ENCODE data around the gene PTPRN2. TPM values are rescaled to one million over a fixed set of nuclear protein-coding genes. Genes with fewer than 3 reads are reported as not detected.

The PTPRN2 gene
- total and polyA plus RNA-seq, 2 donors (not counting 1 experiment from before 2014, with no cell fraction given), result 0.54 to 1.2 TPM

DNA sequence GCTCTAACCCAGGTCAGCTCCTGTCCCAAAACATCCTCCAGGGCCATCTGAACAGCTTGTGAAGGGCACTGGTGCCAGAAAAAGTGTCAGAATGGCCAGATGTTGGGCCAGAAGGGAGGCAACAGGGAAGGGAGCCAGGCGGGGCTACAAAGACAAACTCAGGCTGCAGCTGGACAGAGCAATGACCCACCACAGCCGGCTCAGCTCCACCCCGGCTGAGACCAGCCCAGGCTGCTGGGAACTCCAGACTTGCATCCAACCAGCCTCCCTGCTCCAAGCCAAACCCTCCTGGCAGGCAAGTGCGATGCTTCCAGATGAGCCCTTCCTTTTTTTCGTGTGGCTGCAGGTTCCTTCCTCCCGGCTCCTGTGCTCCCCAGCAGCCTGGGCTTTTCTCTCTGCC lies 466.9 kb downstream of the PTPRN2 start:
- H3K4me3 ChIP-seq (replicated peaks in 1 of 4; ENCODE audit: control extremely low read depth in 1 of 4, insufficient read depth in 1 of 4, low read depth in 3 of 4, low read length in 4 of 4), result no peak overlapping the region
- H4K20me1 ChIP-seq (ENCODE audit: control insufficient read depth, extremely low read depth, insufficient read depth, low read length), result no peaks in the 10 kb centered on the region
- no peak overlapping the region for H3K27ac ChIP-seq (ENCODE audit: insufficient read depth, low read length)
- TF ChIP-seq, protein P1, sequence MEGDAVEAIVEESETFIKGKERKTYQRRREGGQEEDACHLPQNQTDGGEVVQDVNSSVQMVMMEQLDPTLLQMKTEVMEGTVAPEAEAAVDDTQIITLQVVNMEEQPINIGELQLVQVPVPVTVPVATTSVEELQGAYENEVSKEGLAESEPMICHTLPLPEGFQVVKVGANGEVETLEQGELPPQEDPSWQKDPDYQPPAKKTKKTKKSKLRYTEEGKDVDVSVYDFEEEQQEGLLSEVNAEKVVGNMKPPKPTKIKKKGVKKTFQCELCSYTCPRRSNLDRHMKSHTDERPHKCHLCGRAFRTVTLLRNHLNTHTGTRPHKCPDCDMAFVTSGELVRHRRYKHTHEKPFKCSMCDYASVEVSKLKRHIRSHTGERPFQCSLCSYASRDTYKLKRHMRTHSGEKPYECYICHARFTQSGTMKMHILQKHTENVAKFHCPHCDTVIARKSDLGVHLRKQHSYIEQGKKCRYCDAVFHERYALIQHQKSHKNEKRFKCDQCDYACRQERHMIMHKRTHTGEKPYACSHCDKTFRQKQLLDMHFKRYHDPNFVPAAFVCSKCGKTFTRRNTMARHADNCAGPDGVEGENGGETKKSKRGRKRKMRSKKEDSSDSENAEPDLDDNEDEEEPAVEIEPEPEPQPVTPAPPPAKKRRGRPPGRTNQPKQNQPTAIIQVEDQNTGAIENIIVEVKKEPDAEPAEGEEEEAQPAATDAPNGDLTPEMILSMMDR (conservative IDR thresholded peaks at IDR 0.05 in 1 of 2, IDR thresholded peaks at IDR 0.05 in 1 of 2; ENCODE audit: low read depth in 1 of 2, low read length in 2 of 2), result no peak
- TF ChIP-seq EZH2 (IDR thresholded peaks at IDR 0.05; ENCODE audit: low read length, missing control alignments), result no peak
- no peaks in the 10 kb centered on the region for H3K4me1 ChIP-seq (ENCODE audit: control insufficient read depth, extremely low read depth, insufficient read depth, low read length)
- H3K9me3 ChIP-seq (ENCODE audit: control insufficient read depth, insufficient read depth, low read depth, low read length), result no peaks in the 10 kb centered on the region
- H3K27me3 ChIP-seq (ENCODE audit: control insufficient read depth, insufficient read depth, low read length), result no peaks in the 10 kb centered on the region
- no peaks in the 10 kb centered on the region for H3K36me3 ChIP-seq (ENCODE audit: control insufficient read depth, insufficient read depth, low read length)
- no peak overlapping the region for H3K9ac ChIP-seq (ENCODE audit: insufficient read depth, low read length)
- DNase-seq (ENCODE audit: low read depth in 2 of 2), result no peak
- H2AFZ ChIP-seq (ENCODE audit: low read length), result no peak overlapping the region
- H3K4me2 ChIP-seq (ENCODE audit: extremely low read depth, insufficient read depth, low read length), result no peak overlapping the region
- no peaks in the 10 kb centered on the region for H3K79me2 ChIP-seq (ENCODE audit: control insufficient read depth, insufficient read depth, low read length)

DNA sequence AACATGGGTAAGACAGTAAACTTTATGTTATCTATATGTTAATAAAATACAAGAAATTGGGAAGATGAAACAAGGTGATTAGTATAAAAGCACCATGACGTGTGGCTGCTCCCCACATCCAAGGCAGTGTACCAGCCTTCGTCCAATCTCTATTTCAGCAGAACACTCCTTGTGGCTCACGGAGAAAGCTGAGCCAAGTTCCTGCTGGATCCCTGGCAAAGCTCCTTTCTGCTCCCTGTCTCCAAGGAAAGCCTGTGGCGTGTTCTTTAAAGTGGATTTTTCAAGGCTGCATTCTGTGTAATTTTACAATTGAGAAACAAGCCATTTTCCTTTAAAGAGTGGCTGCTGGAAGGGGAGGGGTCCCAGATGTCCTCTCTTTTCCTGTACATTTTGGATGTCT lies 467.3 kb downstream of the PTPRN2 start:
- no peaks in the 10 kb centered on the region for H3K27me3 ChIP-seq (ENCODE audit: control insufficient read depth, insufficient read depth, low read length)
- no peaks in the 10 kb centered on the region for H3K9me3 ChIP-seq (ENCODE audit: control insufficient read depth, insufficient read depth, low read depth, low read length)
- no peaks in the 10 kb centered on the region for H3K79me2 ChIP-seq (ENCODE audit: control insufficient read depth, insufficient read depth, low read length)
- no peak overlapping the region for H3K4me2 ChIP-seq (ENCODE audit: extremely low read depth, insufficient read depth, low read length)
- no peak for TF ChIP-seq EZH2 (IDR thresholded peaks at IDR 0.05; ENCODE audit: low read length, missing control alignments)
- TF ChIP-seq, protein P1 (conservative IDR thresholded peaks at IDR 0.05 in 1 of 2, IDR thresholded peaks at IDR 0.05 in 1 of 2; ENCODE audit: low read depth in 1 of 2, low read length in 2 of 2), result no peak
- H3K4me1 ChIP-seq (ENCODE audit: control insufficient read depth, extremely low read depth, insufficient read depth, low read length), result no peaks in the 10 kb centered on the region
- no peak for DNase-seq (ENCODE audit: low read depth in 2 of 2)
- H3K9ac ChIP-seq (ENCODE audit: insufficient read depth, low read length), result no peak overlapping the region
- H2AFZ ChIP-seq (ENCODE audit: low read length), result no peak overlapping the region
- no peaks in the 10 kb centered on the region for H3K36me3 ChIP-seq (ENCODE audit: control insufficient read depth, insufficient read depth, low read length)
- H3K27ac ChIP-seq (ENCODE audit: insufficient read depth, low read length), result no peak overlapping the region
- H3K4me3 ChIP-seq (replicated peaks in 1 of 4; ENCODE audit: control extremely low read depth in 1 of 4, insufficient read depth in 1 of 4, low read depth in 3 of 4, low read length in 4 of 4), result no peak overlapping the region
- no peaks in the 10 kb centered on the region for H4K20me1 ChIP-seq (ENCODE audit: control insufficient read depth, extremely low read depth, insufficient read depth, low read length)

DNA sequence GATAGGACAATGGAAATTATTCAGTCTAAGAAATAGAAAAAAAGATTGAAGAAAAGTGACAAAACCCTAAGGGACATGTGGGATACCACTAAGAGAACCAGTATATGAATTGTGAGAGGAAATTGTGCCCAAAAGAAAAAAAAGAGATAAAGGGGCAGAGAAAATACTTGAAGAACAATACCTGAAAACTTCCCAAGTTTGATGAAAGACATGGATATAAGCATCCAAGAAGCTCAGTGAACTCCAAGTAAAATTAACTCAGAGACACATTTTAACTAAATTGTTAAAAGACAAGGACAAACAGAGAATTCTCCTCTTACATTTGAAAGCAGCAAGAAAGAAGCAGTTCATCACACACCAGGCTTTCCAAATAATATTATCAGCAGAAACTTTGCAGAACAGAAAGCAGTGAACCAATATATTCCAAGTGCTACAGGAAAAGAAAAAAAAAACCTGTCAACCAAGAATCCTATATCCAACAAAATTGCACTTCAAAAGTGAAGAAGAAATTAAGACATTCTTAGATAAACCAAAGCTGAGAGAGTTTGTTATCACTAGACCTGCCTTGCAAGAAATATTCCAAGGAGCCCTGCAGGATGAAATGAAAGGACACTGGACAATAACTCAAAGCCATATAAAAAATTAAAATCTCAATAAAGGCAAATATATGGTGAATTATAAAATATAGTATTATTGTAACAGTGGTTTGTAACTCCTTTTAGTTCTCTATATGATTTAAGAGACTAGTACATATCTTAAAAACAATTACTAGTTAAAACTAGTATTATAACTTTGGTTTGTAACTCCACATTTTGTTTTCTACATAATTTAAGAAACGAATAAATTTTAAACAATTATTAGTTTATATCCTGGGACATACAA lies 470.0 kb downstream of the PTPRN2 start:
- no peaks in the 10 kb centered on the region for H3K27me3 ChIP-seq (ENCODE audit: control insufficient read depth, insufficient read depth, low read length)
- DNase-seq (ENCODE audit: low read depth in 2 of 2), result no peak
- no peak overlapping the region for H3K27ac ChIP-seq (ENCODE audit: insufficient read depth, low read length)
- H3K4me3 ChIP-seq (replicated peaks in 1 of 4; ENCODE audit: control extremely low read depth in 1 of 4, insufficient read depth in 1 of 4, low read depth in 3 of 4, low read length in 4 of 4), result no peak overlapping the region
- no peak overlapping the region for H3K9ac ChIP-seq (ENCODE audit: insufficient read depth, low read length)
- H3K79me2 ChIP-seq (ENCODE audit: control insufficient read depth, insufficient read depth, low read length), result no peaks in the 10 kb centered on the region
- no peaks in the 10 kb centered on the region for H3K9me3 ChIP-seq (ENCODE audit: control insufficient read depth, insufficient read depth, low read depth, low read length)
- no peaks in the 10 kb centered on the region for H3K36me3 ChIP-seq (ENCODE audit: control insufficient read depth, insufficient read depth, low read length)
- TF ChIP-seq, protein P1 (conservative IDR thresholded peaks at IDR 0.05 in 1 of 2, IDR thresholded peaks at IDR 0.05 in 1 of 2; ENCODE audit: low read depth in 1 of 2, low read length in 2 of 2), result no peak
- no peak for TF ChIP-seq EZH2 (IDR thresholded peaks at IDR 0.05; ENCODE audit: low read length, missing control alignments)
- H4K20me1 ChIP-seq (ENCODE audit: control insufficient read depth, extremely low read depth, insufficient read depth, low read length), result no peaks in the 10 kb centered on the region
- H3K4me2 ChIP-seq (ENCODE audit: extremely low read depth, insufficient read depth, low read length), result no peak overlapping the region
- H2AFZ ChIP-seq (ENCODE audit: low read length), result no peak overlapping the region
- no peaks in the 10 kb centered on the region for H3K4me1 ChIP-seq (ENCODE audit: control insufficient read depth, extremely low read depth, insufficient read depth, low read length)

Data from fibroblast of lung (primary cell).